HCT116 (cell line): Measurements from ENCODE around the gene CCNL1.

ENCODE experiments used
- ELF1 ChIP-seq: IDR thresholded peaks from 2 replicates; pipeline ENCODE4 v1.6.1; 2012; ENCODE audit warnings: low read depth, borderline replicate concordance
- EZH2 ChIP-seq: fragments of 200-600 bp; sonication (generic); IDR thresholded peaks from 2 replicates; pipeline ENCODE4 v1.6.1; 2017; ENCODE audit warnings: antibody characterized with exemption, mixed run types
- MAX ChIP-seq: IDR thresholded peaks from 2 replicates; pipeline ENCODE4 v1.6.1; 2012
- POLR2A ChIP-seq: IDR thresholded peaks from 2 replicates; pipeline ENCODE4 v1.7.0; 2011; ENCODE audit warnings: borderline replicate concordance; ENCODE audit not compliant: insufficient read depth, insufficient read length; ENCODE audit errors: extremely low read depth
- POLR2AphosphoS5 ChIP-seq: IDR thresholded peaks from 2 replicates; pipeline ENCODE4 v1.6.1; 2011; ENCODE audit warnings: mild to moderate bottlenecking, low read depth, low read length, moderate library complexity
- SIN3A ChIP-seq: IDR thresholded peaks from 2 replicates; pipeline ENCODE4 v1.6.1; 2012; ENCODE audit warnings: low read depth
- TCF7L2 ChIP-seq: IDR thresholded peaks from 2 replicates; pipeline ENCODE4 v1.7.0; 2011; ENCODE audit warnings: borderline replicate concordance, inconsistent platforms; ENCODE audit not compliant: insufficient read depth, insufficient read length; ENCODE audit errors: extremely low read depth
- TF ChIP-seq, protein P1 (sequence below), 3 experiments: fragments of 200-600 bp in 1 of 3; sonication (generic) in 1 of 3; IDR thresholded peaks in 2 of 3; conservative IDR thresholded peaks in 1 of 3; 2 replicates each; pipeline ENCODE4 v1.5.1; 2012 to 2017; ENCODE audit warnings: low read depth in 2 of 3, low read length in 2 of 3, antibody characterized with exemption in 1 of 3, borderline replicate concordance in 1 of 3, control low read depth in 1 of 3, mild to moderate bottlenecking in 1 of 3, mixed read lengths in 1 of 3, mixed run types in 1 of 3, moderate library complexity in 1 of 3; ENCODE audit not compliant: insufficient read depth in 1 of 3
- TF ChIP-seq, protein P2 (sequence below): IDR thresholded peaks from 2 replicates; pipeline ENCODE4 v1.6.1; 2011; ENCODE audit warnings: mild to moderate bottlenecking, low read length, moderate library complexity; ENCODE audit not compliant: insufficient replicate concordance; ENCODE audit errors: extremely low read depth

- no peak for TF ChIP-seq MAX
- TF ChIP-seq POLR2A = no peak
- TF ChIP-seq, protein P1, sequence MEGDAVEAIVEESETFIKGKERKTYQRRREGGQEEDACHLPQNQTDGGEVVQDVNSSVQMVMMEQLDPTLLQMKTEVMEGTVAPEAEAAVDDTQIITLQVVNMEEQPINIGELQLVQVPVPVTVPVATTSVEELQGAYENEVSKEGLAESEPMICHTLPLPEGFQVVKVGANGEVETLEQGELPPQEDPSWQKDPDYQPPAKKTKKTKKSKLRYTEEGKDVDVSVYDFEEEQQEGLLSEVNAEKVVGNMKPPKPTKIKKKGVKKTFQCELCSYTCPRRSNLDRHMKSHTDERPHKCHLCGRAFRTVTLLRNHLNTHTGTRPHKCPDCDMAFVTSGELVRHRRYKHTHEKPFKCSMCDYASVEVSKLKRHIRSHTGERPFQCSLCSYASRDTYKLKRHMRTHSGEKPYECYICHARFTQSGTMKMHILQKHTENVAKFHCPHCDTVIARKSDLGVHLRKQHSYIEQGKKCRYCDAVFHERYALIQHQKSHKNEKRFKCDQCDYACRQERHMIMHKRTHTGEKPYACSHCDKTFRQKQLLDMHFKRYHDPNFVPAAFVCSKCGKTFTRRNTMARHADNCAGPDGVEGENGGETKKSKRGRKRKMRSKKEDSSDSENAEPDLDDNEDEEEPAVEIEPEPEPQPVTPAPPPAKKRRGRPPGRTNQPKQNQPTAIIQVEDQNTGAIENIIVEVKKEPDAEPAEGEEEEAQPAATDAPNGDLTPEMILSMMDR (IDR thresholded peaks at IDR 0.05 in 2 of 3, conservative IDR thresholded peaks at IDR 0.05 in 1 of 3; ENCODE audit: borderline replicate concordance in 1 of 3, insufficient read depth in 1 of 3, low read depth in 2 of 3, low read length in 2 of 3) = no peak
- no peak for TF ChIP-seq TCF7L2
- TF ChIP-seq, protein P2, sequence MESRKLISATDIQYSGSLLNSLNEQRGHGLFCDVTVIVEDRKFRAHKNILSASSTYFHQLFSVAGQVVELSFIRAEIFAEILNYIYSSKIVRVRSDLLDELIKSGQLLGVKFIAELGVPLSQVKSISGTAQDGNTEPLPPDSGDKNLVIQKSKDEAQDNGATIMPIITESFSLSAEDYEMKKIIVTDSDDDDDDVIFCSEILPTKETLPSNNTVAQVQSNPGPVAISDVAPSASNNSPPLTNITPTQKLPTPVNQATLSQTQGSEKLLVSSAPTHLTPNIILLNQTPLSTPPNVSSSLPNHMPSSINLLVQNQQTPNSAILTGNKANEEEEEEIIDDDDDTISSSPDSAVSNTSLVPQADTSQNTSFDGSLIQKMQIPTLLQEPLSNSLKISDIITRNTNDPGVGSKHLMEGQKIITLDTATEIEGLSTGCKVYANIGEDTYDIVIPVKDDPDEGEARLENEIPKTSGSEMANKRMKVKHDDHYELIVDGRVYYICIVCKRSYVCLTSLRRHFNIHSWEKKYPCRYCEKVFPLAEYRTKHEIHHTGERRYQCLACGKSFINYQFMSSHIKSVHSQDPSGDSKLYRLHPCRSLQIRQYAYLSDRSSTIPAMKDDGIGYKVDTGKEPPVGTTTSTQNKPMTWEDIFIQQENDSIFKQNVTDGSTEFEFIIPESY = no peak
- no peak for TF ChIP-seq SIN3A
- TF ChIP-seq ELF1 = no peak
- TF ChIP-seq EZH2 = no peak
- no peak for TF ChIP-seq POLR2AphosphoS5
Measured at GRCh38 chr3:157147099-157147803, 12.7 kb downstream of the CCNL1 start.
